Measurements from ENCODE around the gene AKAP1. TPM values are rescaled to one million over a fixed set of nuclear protein-coding genes. Genes with fewer than 3 reads are reported as not detected.

The AKAP1 gene
- total and polyA plus RNA-seq, 2 donors (not counting 1 experiment from before 2014, with no cell fraction given): 20.1 to 26.6 TPM

GRCh38 chr17:57151798-57152197 is 66.8 kb downstream of the AKAP1 start:
- no peaks in the 10 kb centered on the region for H3K79me2 ChIP-seq (ENCODE audit: control insufficient read depth, insufficient read depth, low read length)
- DNase-seq: no peak
- ATAC-seq (ENCODE audit: low read depth): no peak
- no peak overlapping the region for H3K27ac ChIP-seq (ENCODE audit: low read length in 2 of 2)
- H3K9ac ChIP-seq (ENCODE audit: low read length): no peak overlapping the region
- no peak for TF ChIP-seq CTCF (IDR thresholded peaks at IDR 0.05)
- no peak for TF ChIP-seq EZH2 (IDR thresholded peaks at IDR 0.05; ENCODE audit: borderline replicate concordance, insufficient read depth, low read depth, low read length, poor library complexity, severe bottlenecking)
- POLR2A ChIA-PET: no interaction called here
- no peaks in the 10 kb centered on the region for H3K4me1 ChIP-seq (ENCODE audit: control insufficient read depth in 2 of 2, insufficient read depth in 2 of 2, low read length in 2 of 2)
- no peaks in the 10 kb centered on the region for H4K20me1 ChIP-seq (ENCODE audit: control insufficient read depth, insufficient read depth, low read length, poor library complexity, severe bottlenecking)
- H2AFZ ChIP-seq (ENCODE audit: insufficient read depth, low read depth, low read length, poor library complexity, severe bottlenecking): no peak overlapping the region
- H3K9me3 Mint-ChIP-seq (ENCODE audit: insufficient read depth): no peaks in the 10 kb centered on the region
- H3K27me3 ChIP-seq (replicated peaks in 1 of 4; ENCODE audit: control extremely low read depth in 1 of 4, control insufficient read depth in 3 of 4, insufficient read depth in 4 of 4, low read length in 3 of 4): no peaks in the 10 kb centered on the region
- H3K4me2 ChIP-seq (replicated peaks; ENCODE audit: low read depth, low read length, poor library complexity, severe bottlenecking): no peak overlapping the region
- H3K4me3 Mint-ChIP-seq: no peak overlapping the region
- H3K4me1 Mint-ChIP-seq: no peaks in the 10 kb centered on the region
- no peak overlapping the region for H3K27ac Mint-ChIP-seq
- peaks cover 23% of the 10 kb centered on the region for H3K27me3 Mint-ChIP-seq
- CTCF ChIA-PET: no interaction called here
- no peaks in the 10 kb centered on the region for H3K36me3 ChIP-seq (replicated peaks in 1 of 2; ENCODE audit: control extremely low read depth in 1 of 2, control insufficient read depth in 1 of 2, extremely low read depth in 1 of 2, insufficient read depth in 2 of 2, low read length in 1 of 2)
- H3K9me3 ChIP-seq (ENCODE audit: control extremely low read depth in 1 of 3, control insufficient read depth in 2 of 3, insufficient read depth in 1 of 3, low read length in 2 of 3): peaks cover 0 to 8% (median 0%) of the 10 kb centered on the region in 3 donors
- intact Hi-C loops (cut with micrococcal nuclease): no loop called here
- 97% methylated on average over 9 of the region's 10 CpGs for WGBS (ENCODE audit: insufficient coverage)
- H3K4me3 ChIP-seq (ENCODE audit: control extremely low read depth in 1 of 5, extremely low read depth in 1 of 5, insufficient read depth in 1 of 5, low read depth in 2 of 5, low read length in 4 of 5): no peak overlapping the region

DNA sequence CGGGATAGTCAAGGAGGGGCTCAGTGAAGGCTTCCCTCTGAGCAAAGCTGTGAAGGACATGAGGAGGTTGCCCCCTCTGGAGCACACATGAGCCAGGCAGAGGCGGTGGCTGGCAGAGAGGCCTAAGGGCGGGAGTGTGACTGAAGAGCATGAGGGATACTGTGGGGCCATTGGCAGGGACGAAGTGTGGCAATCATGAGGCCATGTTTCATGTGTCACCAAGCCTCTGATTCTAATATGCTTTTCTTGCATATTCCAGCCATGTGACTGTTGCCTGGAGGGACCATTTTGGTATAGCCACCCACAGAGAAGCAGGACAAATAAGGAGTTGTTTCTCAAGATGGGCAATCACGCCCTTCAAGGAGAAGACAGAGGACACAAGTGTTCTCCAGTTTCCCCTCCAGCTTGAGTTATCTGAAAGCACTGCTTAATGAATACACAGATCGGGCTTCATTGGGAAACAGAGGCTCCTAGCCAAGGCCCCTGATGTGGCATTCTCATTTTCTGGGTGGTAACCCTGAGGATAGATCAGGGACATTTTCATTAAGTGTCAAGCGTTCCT is 68.0 kb downstream of the AKAP1 start:
- no peak for TF ChIP-seq EZH2 (IDR thresholded peaks at IDR 0.05; ENCODE audit: borderline replicate concordance, insufficient read depth, low read depth, low read length, poor library complexity, severe bottlenecking)
- TF ChIP-seq CTCF (IDR thresholded peaks at IDR 0.05): no peak

More for the DNA sequence above, 68.0 kb downstream of the AKAP1 start:
- Mint-ChIP-seq H3K9me3 (ENCODE audit: insufficient read depth) (no peaks in the 10 kb centered on the region), H3K27ac (no peak overlapping the region), H3K27me3 (peaks cover 23% of the 10 kb centered on the region), H3K4me1 (no peaks in the 10 kb centered on the region), H3K4me3 (no peak overlapping the region)
- no peak overlapping the region for H2AFZ ChIP-seq (ENCODE audit: insufficient read depth, low read depth, low read length, poor library complexity, severe bottlenecking)
- H3K9ac ChIP-seq (ENCODE audit: low read length): no peak overlapping the region
- ChIA-PET POLR2A (no interaction called here), CTCF (interaction anchor here (1.2 kb wide), 1 partner anchor 19 kb away, joined by 3 read pairs; no protein-coding TSS in a partner anchor)
- DNase-seq (no peak), ATAC-seq (ENCODE audit: low read depth) (no peak)
- no peak overlapping the region for H3K4me3 ChIP-seq (ENCODE audit: control extremely low read depth in 1 of 5, extremely low read depth in 1 of 5, insufficient read depth in 1 of 5, low read depth in 2 of 5, low read length in 4 of 5)
- no peak overlapping the region for H3K27ac ChIP-seq (ENCODE audit: low read length in 2 of 2)
- H3K36me3 ChIP-seq (replicated peaks in 1 of 2; ENCODE audit: control extremely low read depth in 1 of 2, control insufficient read depth in 1 of 2, extremely low read depth in 1 of 2, insufficient read depth in 2 of 2, low read length in 1 of 2): no peaks in the 10 kb centered on the region
- H3K4me2 ChIP-seq (replicated peaks; ENCODE audit: low read depth, low read length, poor library complexity, severe bottlenecking): no peak overlapping the region
- H3K4me1 ChIP-seq (ENCODE audit: control insufficient read depth in 2 of 2, insufficient read depth in 2 of 2, low read length in 2 of 2): no peaks in the 10 kb centered on the region
- intact Hi-C loops (cut with micrococcal nuclease): no loop called here
- H3K27me3 ChIP-seq (replicated peaks in 1 of 4; ENCODE audit: control extremely low read depth in 1 of 4, control insufficient read depth in 3 of 4, insufficient read depth in 4 of 4, low read length in 3 of 4): peaks cover 0 to 1% (median 0%) of the 10 kb centered on the region in 4 experiments
- peaks cover 0 to 8% (median 0%) of the 10 kb centered on the region in 3 donors for H3K9me3 ChIP-seq (ENCODE audit: control extremely low read depth in 1 of 3, control insufficient read depth in 2 of 3, insufficient read depth in 1 of 3, low read length in 2 of 3)
- H3K79me2 ChIP-seq (ENCODE audit: control insufficient read depth, insufficient read depth, low read length): no peaks in the 10 kb centered on the region
- 94% methylated on average over 6 of the region's 7 CpGs for WGBS (ENCODE audit: insufficient coverage)
- H4K20me1 ChIP-seq (ENCODE audit: control insufficient read depth, insufficient read depth, low read length, poor library complexity, severe bottlenecking): no peaks in the 10 kb centered on the region

Data from B cell (primary cell).